CD4-positive, alpha-beta T cell (primary cell): Measurements from ENCODE around the gene CACNA1D. TPM values are rescaled to one million over a fixed set of nuclear protein-coding genes. Genes with fewer than 3 reads are reported as not detected.

Experiments used
- ATAC-seq: fragments of 200-7000 bp; cut with Tn5 transposase; one replicate; pipeline ENCODE4 v1.10.0; 2022; ENCODE audit warnings: mild to moderate bottlenecking; ENCODE audit not compliant: poor library complexity
- CTCF ChIA-PET: fragments of 350-600 bp; sonication (Branson Sonifier 250); formaldehyde crosslinking; loops from one replicate; lab custom pipeline; 2021; ENCODE audit warnings: antibody characterized with exemption, inconsistent platforms; lab: Charles Lee
- POLR2A ChIA-PET: fragments of 350-600 bp; sonication (Branson Sonifier 250); formaldehyde crosslinking; loops from one replicate; lab custom pipeline; 2021; ENCODE audit warnings: antibody characterized with exemption, inconsistent platforms; lab: Charles Lee
- DNase-seq, 14 experiments: peaks; one replicate each; pipeline ENCODE4 v3.0.0-alpha.2; 2013 to 2020; ENCODE audit warnings: mixed read lengths in 2 of 14
- H3K27ac ChIP-seq, 2 donors: one replicate each; pipeline versions ENCODE4 v1.5.1 to v1.7.0; 2013; ENCODE audit warnings: low read length in 2 of 2, low read depth in 1 of 2, mild to moderate bottlenecking in 1 of 2
- H3K27me3 ChIP-seq, 2 experiments: 1 replicate in 1 of 2; 2 replicates in 1 of 2; pipeline versions ENCODE4 v1.6.1 to v1.7.0; 2013; ENCODE audit warnings: low read length in 2 of 2, control low read depth in 1 of 2, mild to moderate bottlenecking in 1 of 2, moderate library complexity in 1 of 2; ENCODE audit not compliant: insufficient read depth in 2 of 2, control insufficient read depth in 1 of 2
- H3K36me3 ChIP-seq: one replicate; pipeline ENCODE4 v1.6.1; 2013; ENCODE audit warnings: low read length, control low read depth; ENCODE audit not compliant: insufficient read depth
- H3K4me1 ChIP-seq: one replicate; pipeline ENCODE4 v1.6.1; 2013; ENCODE audit warnings: low read length, control low read depth; ENCODE audit not compliant: insufficient read depth
- H3K4me3 ChIP-seq: one replicate; pipeline ENCODE4 v1.5.1; 2013; ENCODE audit warnings: mild to moderate bottlenecking, low read length, moderate library complexity
- H3K9me3 ChIP-seq, 2 experiments: 1 replicate in 1 of 2; 2 replicates in 1 of 2; pipeline versions ENCODE4 v1.6.1 to v1.7.0; 2013; ENCODE audit warnings: low read length in 2 of 2, mild to moderate bottlenecking in 2 of 2, control low read depth in 1 of 2, moderate library complexity in 1 of 2; ENCODE audit not compliant: control insufficient read depth in 1 of 2, insufficient read depth in 1 of 2
- H3K27ac Mint-ChIP-seq: one replicate; pipeline ENCODE4 v1.8.0; 2020; ENCODE audit warnings: mixed read lengths
- H3K27me3 Mint-ChIP-seq: one replicate; pipeline ENCODE4 v1.8.0; 2021; ENCODE audit warnings: mixed read lengths
- H3K36me3 Mint-ChIP-seq: one replicate; pipeline ENCODE4 v1.8.0; 2021; ENCODE audit warnings: low read depth, mixed read lengths
- H3K4me1 Mint-ChIP-seq: one replicate; pipeline ENCODE4 v1.8.0; 2021; ENCODE audit warnings: low read depth, mixed read lengths
- H3K4me3 Mint-ChIP-seq: one replicate; pipeline ENCODE4 v1.8.0; 2020; ENCODE audit warnings: mild to moderate bottlenecking, mixed read lengths
- H3K9me3 Mint-ChIP-seq: one replicate; pipeline ENCODE4 v1.8.0; 2020; ENCODE audit warnings: mixed read lengths
- CTCF ChIP-seq: fragments of 200-600 bp; IDR thresholded peaks from one replicate; pipeline ENCODE4 v1.8.0; 2022; ENCODE audit warnings: antibody characterized with exemption, mild to moderate bottlenecking
- intact Hi-C, 2 experiments: fragments of 100-400 bp; cut with DNase I in 1 of 2; cut with micrococcal nuclease in 1 of 2; formaldehyde crosslinking; loops; one replicate each; pipeline versions ENCODE4 v1.15.1 to v1.9.0; 2023 to 2025; cut with DNase I, micrococcal nuclease
- total RNA-seq, 174 experiments: library from RNA in 2 of 174; stranded (reverse) in 2 of 174; gene quantifications; one replicate each; pipeline ENCODE4 v1.2.3 and lab custom pipeline; 2021 to 2026

The CACNA1D gene
- total RNA-seq, 2 experiments from 2014 or later = not detected

- Mint-ChIP-seq H3K9me3 (no peaks in the 10 kb centered on the region), H3K36me3 (no peaks in the 10 kb centered on the region), H3K27me3 (peaks cover under 1% of the 10 kb centered on the region), H3K4me3 (no peak overlapping the region), H3K27ac (no peak overlapping the region), H3K4me1 (no peaks in the 10 kb centered on the region)
- peaks cover 0 to 4% of the 10 kb centered on the region in 2 experiments for H3K27me3 ChIP-seq
- intact Hi-C loops = no loop called here
- no peaks in the 10 kb centered on the region for H3K9me3 ChIP-seq
- CTCF ChIA-PET = no interaction called here
- ATAC-seq (no peak), DNase-seq (no peak)
- no peaks in the 10 kb centered on the region for H3K36me3 ChIP-seq
- no peak overlapping the region for H3K4me3 ChIP-seq
- H3K4me1 ChIP-seq = no peaks in the 10 kb centered on the region
- TF ChIP-seq CTCF = no peak
- no peak overlapping the region for H3K27ac ChIP-seq
- POLR2A ChIA-PET = no interaction called here
These were observed 209.9 kb downstream of the CACNA1D start for GRCh38 chr3:53704363-53704725.

- no peak overlapping the region for H3K27ac Mint-ChIP-seq
These were observed 210.8 kb downstream of the CACNA1D start for GRCh38 chr3:53705024-53705745.

GRCh38 chr3:53705774-53706173 is 211.4 kb downstream of the CACNA1D start:
- no peak overlapping the region for H3K4me3 ChIP-seq
- DNase-seq = no peak
- H3K27ac ChIP-seq = no peak overlapping the region
- intact Hi-C loops = no loop called here
- H3K4me1 Mint-ChIP-seq = no peaks in the 10 kb centered on the region
- H3K4me3 Mint-ChIP-seq = no peak overlapping the region
- peaks cover 3% of the 10 kb centered on the region for H3K4me1 ChIP-seq
- ChIA-PET POLR2A (no interaction called here), CTCF (no interaction called here)
- H3K9me3 ChIP-seq = no peaks in the 10 kb centered on the region
- no peaks in the 10 kb centered on the region for H3K27me3 Mint-ChIP-seq
- no peaks in the 10 kb centered on the region for H3K36me3 Mint-ChIP-seq
- no peak for TF ChIP-seq CTCF
- H3K9me3 Mint-ChIP-seq = no peaks in the 10 kb centered on the region
- no peaks in the 10 kb centered on the region for H3K27me3 ChIP-seq
- no peak for ATAC-seq
- no peak overlapping the region for H3K27ac Mint-ChIP-seq
- no peaks in the 10 kb centered on the region for H3K36me3 ChIP-seq

More at GRCh38 chr3:53705024-53705745, 210.8 kb downstream of the CACNA1D start:
- Histone ChIP-seq H3K4me3 (no peak overlapping the region), H3K27me3 (peaks cover 0 to 4% of the 10 kb centered on the region in 2 experiments), H3K27ac (no peak overlapping the region), H3K9me3 (no peaks in the 10 kb centered on the region), H3K4me1 (peaks cover 3% of the 10 kb centered on the region), H3K36me3 (no peaks in the 10 kb centered on the region)
- no peaks in the 10 kb centered on the region for H3K36me3 Mint-ChIP-seq
- no peak for TF ChIP-seq CTCF
- POLR2A ChIA-PET = no interaction called here
- ATAC-seq (no peak), DNase-seq (no peak)
- H3K4me1 Mint-ChIP-seq = no peaks in the 10 kb centered on the region
- H3K27me3 Mint-ChIP-seq = no peaks in the 10 kb centered on the region
- CTCF ChIA-PET = interaction anchor here (0.5 kb wide), 1 partner anchor 282 kb away, joined by 3 read pairs; no protein-coding TSS in a partner anchor
- H3K9me3 Mint-ChIP-seq = no peaks in the 10 kb centered on the region
- intact Hi-C loops = no loop called here
- no peak overlapping the region for H3K4me3 Mint-ChIP-seq
